Hematopoietic multipotent progenitor cell treated with erythropoietin and hydrocortisone succinate and interleukin-3 and kit ligand, for 17 days (in vitro differentiated cells): ENCODE data around the gene ZSWIM5.
"Not testable (repeated sequence)": the region's sequence is repeated elsewhere in the genome, so short reads cannot be mapped to it uniquely, and the experiment has no call there.

Experiments
- DNase-seq: peaks from one replicate; pipeline ENCODE4 v3.0.0-alpha.2; 2015; ENCODE audit warnings: low spot score

The ZSWIM5 gene

DNA sequence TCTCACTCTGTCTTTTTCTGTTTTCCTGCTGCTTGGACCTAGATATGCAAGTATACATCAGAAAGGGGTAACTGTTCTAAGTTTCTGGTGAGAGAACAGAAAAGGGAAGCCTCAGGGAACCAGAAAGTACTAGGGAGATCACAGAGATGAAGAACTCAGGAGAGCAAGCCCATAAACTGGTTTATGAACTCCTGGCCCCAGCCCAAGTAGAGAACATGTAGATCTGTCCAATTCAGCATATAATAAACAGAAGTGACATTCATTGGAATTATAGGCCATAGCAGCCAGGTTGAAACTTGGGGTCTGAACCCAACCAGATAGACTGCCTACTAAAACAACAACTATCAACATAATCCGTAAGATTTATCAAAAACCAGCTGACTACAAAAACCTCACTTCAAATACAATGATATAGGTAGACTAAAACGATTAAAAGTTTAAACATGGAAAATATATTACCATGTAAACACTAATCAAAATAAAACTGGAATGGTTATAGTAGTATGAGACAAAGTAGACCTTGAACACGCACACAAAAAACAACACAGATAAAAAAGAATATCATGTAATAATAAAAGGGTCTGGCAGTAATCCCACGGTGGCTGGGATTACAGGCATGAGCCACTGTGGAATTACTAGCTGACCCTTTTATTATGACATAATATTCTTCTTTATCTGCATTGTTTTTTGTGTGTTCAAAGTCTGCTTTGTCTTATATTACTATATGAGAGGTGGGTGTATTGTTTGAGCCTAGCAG lies 65.0 kb downstream of the ZSWIM5 start:
- no peak for DNase-seq

- no peak for DNase-seq
These were observed 69.4 kb downstream of the ZSWIM5 start for GRCh38 chr1:45136984-45137383.

- DNase-seq = no peak
These were observed 71.1 kb downstream of the ZSWIM5 start for GRCh38 chr1:45135316-45135715.

DNA sequence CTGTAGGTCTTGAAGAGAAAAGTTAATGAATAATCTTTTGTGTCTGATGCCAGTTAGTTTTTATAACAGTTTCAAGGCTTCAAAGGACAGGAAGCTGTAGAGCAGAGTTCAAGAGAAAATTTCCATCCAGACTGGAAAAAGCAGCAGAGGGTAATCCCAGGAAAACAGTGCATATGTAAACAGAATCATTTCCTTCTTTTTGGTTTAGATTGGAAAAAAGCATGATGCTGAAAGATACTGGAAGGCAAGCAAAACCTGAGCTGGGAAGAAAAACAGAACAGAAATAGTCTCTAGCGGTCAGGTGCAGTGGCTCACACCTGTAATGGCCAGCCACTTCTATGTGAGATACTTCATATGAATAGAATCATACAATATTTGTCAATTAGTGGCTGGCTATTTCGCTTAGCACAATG lies 71.9 kb downstream of the ZSWIM5 start:
- DNase-seq = no peak

GRCh38 chr1:45132719-45133118 lies 73.7 kb downstream of the ZSWIM5 start:
- not testable (repeated sequence) for DNase-seq

- no peak for DNase-seq
These were observed 83.0 kb downstream of the ZSWIM5 start for GRCh38 chr1:45123358-45123757.

DNA sequence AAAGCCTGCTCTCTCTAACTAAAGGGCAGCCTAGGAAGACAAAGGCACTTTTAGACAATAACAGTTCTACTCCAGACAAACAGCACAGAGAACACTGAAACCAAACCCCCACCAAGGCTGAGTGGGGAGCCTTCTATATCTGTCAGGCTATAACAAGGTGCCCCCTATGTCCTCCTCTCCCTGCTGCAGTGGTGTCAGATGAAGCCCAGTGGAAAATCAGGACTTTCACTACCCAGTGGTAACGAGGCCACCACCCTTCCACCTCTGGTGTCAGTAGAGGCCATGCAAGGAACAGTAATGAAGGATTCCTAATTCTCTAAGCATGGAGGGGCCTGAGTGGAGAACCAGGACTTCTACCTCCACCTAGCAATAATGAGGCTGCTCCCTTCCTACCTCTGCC lies 83.7 kb downstream of the ZSWIM5 start:
- DNase-seq = no peak

DNA sequence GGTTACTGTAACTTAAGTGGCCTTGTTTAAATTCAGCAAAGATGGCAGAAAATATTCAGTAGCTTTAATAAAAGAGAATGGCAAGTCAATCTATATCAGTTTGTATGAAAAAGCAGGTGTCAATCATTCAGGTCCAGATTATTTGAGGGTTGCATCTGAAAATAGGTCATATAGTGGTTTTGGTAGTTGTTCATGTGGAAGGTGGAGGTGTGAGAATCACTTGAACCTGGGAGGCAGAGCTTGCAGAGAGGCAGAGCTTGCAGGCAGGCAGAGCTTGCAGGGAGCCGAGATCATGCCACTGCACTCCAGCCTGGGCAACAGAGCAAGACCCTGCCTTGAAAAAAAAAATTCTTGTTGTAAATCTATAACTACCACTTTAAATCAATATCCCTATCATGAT lies 88.6 kb downstream of the ZSWIM5 start:
- DNase-seq = no peak

DNA sequence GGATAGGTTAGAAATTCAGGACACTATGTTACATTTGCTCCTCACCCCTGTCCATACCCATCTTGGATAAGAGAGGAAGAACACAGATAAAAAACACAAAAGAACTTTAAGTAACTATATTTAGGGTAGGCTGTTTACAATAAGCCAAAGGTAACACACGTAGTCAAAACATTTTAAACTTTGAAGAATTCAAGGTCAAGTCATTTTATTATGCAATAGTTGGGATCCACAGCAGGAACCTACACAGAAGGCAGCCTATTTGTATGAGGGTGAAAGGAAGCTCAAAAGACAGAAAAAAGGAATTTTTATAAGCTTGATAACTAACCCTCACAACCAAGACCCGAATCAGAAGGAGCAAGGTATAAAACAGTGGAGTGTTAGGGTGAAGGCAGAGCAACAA lies 89.6 kb downstream of the ZSWIM5 start:
- DNase-seq = no peak

DNA sequence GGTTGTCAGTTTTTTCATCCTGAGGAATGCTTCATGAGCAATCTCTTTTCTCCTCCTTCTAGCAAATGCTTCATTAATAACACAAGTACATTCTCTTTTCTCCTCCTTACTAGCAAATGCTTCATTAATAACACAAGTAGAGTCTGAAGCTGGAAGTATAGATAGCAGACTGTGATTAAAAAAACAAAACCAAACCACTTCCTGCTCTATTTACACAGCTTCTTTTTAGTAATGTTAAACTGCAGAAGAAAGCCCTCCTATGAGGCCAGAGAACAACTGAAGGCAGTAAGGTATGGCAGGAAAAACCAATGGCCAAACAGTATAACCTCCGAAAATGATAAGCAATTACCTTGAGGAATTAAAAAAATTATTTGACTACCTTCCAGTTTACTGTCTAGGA lies 90.1 kb downstream of the ZSWIM5 start:
- no peak for DNase-seq

GRCh38 chr1:45115198-45115597 lies 91.2 kb downstream of the ZSWIM5 start:
- DNase-seq = not testable (repeated sequence)

GRCh38 chr1:45112661-45113060 lies 93.7 kb downstream of the ZSWIM5 start:
- no peak for DNase-seq

DNA sequence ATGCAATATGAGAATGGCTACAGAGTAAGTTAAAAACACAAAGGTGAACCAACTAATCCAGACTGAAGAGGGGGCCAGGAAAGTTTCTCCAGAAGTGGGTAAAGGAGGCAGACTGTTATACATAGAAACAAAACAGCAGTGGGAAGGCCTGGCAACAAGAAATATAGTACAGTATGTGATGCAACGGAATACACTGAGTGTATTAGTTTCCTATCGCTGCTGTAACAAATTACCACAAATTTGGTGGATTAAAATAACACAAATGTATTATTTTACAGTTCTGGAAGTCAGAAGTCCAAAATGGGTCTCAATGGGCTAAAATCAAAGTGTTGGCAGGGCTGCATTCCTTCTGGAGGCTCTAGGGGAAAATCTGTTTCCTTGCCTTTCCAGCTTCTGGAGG lies 95.2 kb downstream of the ZSWIM5 start:
- no peak for DNase-seq

DNA sequence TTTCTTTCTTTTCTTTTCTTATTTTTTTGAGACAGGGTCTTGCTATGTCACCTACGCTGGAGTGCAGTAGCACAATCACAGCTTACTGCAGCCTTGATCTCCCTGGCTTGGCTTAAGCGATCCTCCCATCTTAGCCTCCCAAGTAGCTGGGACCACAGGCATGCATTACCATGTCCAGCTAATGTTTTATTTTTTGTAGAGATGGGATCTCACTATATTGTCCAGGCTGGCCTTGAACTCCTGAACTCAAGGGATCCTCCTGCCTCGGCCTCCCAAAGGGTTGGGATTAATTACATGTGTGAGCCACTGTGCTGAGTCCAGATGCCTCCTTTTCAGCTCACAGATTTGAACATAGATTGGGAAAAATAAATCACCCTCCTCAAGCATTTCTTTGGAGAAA lies 98.6 kb downstream of the ZSWIM5 start:
- no peak for DNase-seq

DNA sequence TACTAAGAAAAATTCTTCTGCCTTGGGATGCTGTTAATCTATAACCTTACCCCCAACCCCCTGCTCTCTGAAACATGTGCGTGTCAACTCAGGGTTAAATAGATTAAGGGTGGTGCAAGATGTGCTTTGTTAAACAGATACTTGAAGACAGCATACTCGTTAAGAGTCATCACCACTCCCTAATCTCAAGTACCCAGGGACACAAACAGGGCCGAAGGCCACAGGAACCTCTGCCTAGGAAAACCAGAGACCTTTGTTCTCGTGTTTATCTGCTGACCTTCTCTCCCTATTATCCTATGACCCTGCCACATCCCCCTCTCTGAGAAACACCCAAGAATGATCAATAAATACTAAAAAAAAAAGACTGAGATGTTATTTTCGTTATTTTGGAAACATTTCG lies 99.5 kb downstream of the ZSWIM5 start:
- not testable (repeated sequence) for DNase-seq

GRCh38 chr1:45106156-45106545 lies 100.3 kb downstream of the ZSWIM5 start:
- not testable (repeated sequence) for DNase-seq

DNA sequence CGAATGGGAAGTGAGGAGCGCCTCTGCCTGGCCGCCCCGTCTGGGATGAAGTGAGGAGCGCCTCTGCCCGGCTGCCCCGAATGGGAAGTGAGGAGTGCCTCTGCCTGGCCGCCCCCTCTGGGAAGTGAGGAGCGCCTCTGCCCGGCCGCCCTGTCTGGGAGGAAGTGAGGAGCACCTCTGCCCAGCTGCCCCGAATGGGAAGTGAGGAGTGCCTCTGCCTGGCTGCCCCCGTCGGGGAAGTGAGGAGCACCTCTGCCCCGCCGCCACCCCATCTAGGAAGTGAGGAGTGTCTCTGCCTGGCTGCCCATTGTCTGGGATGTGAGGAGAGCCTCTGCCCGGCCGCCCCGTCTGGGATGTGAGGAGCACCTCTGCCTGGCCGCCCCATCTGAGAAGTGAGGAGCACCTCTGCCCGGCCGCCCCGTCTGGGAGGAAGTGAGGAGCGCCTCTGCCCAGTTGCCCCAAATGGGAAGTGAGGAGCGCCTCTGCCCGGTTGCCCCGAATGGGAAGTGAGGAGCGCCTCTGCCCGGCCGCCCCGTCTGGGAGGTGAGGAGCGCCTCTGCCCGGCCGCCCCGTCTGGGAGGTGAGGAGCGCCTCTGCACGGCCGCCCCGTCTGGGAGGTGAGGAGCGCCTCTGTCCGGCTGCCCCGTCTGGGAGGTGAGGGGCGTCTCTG lies 100.8 kb downstream of the ZSWIM5 start:
- not testable (repeated sequence) for DNase-seq

- DNase-seq = no peak
These were observed 102.9 kb downstream of the ZSWIM5 start for GRCh38 chr1:45103534-45103933.

DNA sequence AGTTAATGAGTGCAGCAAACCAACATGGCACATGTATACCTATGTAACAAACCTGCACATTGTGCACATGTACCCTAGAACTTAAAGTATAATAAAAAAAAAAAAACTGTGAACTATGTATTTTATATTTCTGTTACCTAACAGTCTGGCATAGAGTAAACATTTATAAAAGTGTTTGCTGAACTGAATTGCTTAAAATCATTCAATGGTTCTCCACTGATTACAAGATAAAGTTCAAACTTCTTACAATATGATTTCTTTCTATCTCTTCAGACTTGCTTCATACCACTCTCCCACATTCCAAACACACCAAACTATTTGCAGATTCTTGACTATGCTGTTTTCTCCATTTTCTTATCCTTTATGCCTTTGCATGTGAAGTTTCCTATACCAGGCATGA lies 104.5 kb downstream of the ZSWIM5 start:
- DNase-seq = no peak

- DNase-seq = not testable (repeated sequence)
These were observed 104.9 kb downstream of the ZSWIM5 start for GRCh38 chr1:45101528-45101927.

GRCh38 chr1:45097944-45098343 lies 108.5 kb downstream of the ZSWIM5 start:
- no peak for DNase-seq

DNA sequence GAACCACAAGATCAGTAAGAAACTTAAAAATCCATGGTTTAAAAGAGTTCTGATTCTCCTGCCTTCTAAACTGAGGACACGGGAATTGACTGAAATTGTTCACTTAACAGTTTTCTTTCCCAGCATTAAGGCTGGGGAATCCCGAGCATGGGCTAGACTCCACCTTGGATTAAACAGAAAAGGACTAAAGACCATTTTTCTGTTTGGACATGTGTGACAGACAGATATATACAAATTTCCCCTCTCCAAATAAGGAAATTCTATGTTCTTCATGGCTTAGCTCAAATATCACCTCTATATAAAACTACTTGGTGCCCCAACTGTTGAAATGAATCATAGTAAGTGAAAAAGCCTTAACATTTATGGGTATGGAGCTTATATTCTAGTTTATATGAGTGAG lies 109.3 kb downstream of the ZSWIM5 start:
- no peak for DNase-seq

GRCh38 chr1:45095450-45095849 lies 111.0 kb downstream of the ZSWIM5 start:
- DNase-seq = no peak

- DNase-seq = not testable (repeated sequence)
These were observed 112.0 kb downstream of the ZSWIM5 start for GRCh38 chr1:45094371-45094770.
